HepG2 (cell line): Measurements from ENCODE around the gene COQ5. TPM values are rescaled to one million over a fixed set of nuclear protein-coding genes. Genes with fewer than 3 reads are reported as not detected.

Experiments used
- ATAC-seq: fragments of 200-7000 bp; cut with Tn5 transposase; 3 replicates; pipeline ENCODE4 v1.9.1; 2020; ENCODE audit warnings: mild to moderate bottlenecking, moderate library complexity
- BruUV-seq: library from RNA; stranded (reverse); fragments of 400-500 nt; replicated peaks from 2 replicates; lab custom pipeline; 2021; lab: Mats Ljungman, UMichigan
- CTCF ChIA-PET: fragments of 300-600 bp; formaldehyde crosslinking; extraction: SDS; loops from one replicate; lab custom pipeline; 2021; ENCODE audit warnings: low total read pairs, inconsistent platforms, low intra/inter-chr PET ratio; lab: Yijun Ruan, JAX
- POLR2A ChIA-PET: fragments of 350-600 bp; sonication (Branson Sonifier 250); formaldehyde crosslinking; loops from one replicate; lab custom pipeline; 2020; ENCODE audit warnings: antibody characterized with exemption, inconsistent platforms; lab: Yijun Ruan, JAX
- DNase-seq: peaks from one replicate; pipeline ENCODE4 v3.0.0-alpha.2; 2015; ENCODE audit warnings: low spot score
- FAIRE-seq: peaks from 3 replicates; lab custom pipeline; 2011; peaks lifted over from hg19 to GRCh38; lab: Jason Lieb, UNC
- H2AFZ ChIP-seq: one replicate; pipeline ENCODE4 v1.6.1; 2011; ENCODE audit warnings: low read length, inconsistent platforms
- H3K27ac ChIP-seq: fragments of 300-600 bp; 3 replicates; pipeline ENCODE4 v1.8.0; 2011; ENCODE audit warnings: mixed run types, mild to moderate bottlenecking, mixed read lengths, low read length, inconsistent platforms; ENCODE audit not compliant: insufficient read depth; ENCODE audit errors: extremely low read length
- H3K27me3 ChIP-seq, 2 experiments: fragments of 200-600 bp in 1 of 2; 2 replicates in 1 of 2; 3 replicates in 1 of 2; pipeline versions ENCODE4 v1.6.0 to v1.8.0; 2011; ENCODE audit warnings: low read length in 2 of 2, mild to moderate bottlenecking in 2 of 2, moderate library complexity in 2 of 2, inconsistent platforms in 1 of 2; ENCODE audit not compliant: insufficient read depth in 2 of 2, control insufficient read depth in 1 of 2
- H3K36me3 ChIP-seq, 2 experiments: fragments of 200-600 bp in 1 of 2; replicated peaks in 1 of 2; 2 replicates in 1 of 2; 3 replicates in 1 of 2; pipeline versions ENCODE4 v1.5.1 to v1.8.0; 2011; ENCODE audit warnings: low read length in 2 of 2, inconsistent platforms in 1 of 2; ENCODE audit not compliant: insufficient read depth in 2 of 2, control insufficient read depth in 1 of 2
- H3K4me1 ChIP-seq: 2 replicates; pipeline ENCODE4 v1.5.1; 2012; ENCODE audit warnings: low read length, inconsistent platforms; ENCODE audit not compliant: insufficient read depth
- H3K4me2 ChIP-seq: 2 replicates; pipeline ENCODE4 v1.6.0; 2011; ENCODE audit warnings: low read depth, low read length, inconsistent platforms
- H3K4me3 ChIP-seq, 3 experiments: fragments of 200-600 bp in 1 of 3; sonication (generic), shearing (Covaris generic) in 1 of 3; replicated peaks in 1 of 3; 2 replicates each; pipeline ENCODE4 v1.5.1; 2011 to 2016; ENCODE audit warnings: low read length in 3 of 3, inconsistent platforms in 2 of 3, low read depth in 2 of 3, mild to moderate bottlenecking in 2 of 3, control low read depth in 1 of 3, mixed read lengths in 1 of 3; ENCODE audit not compliant: insufficient read depth in 1 of 3
- H3K79me2 ChIP-seq: one replicate; pipeline ENCODE4 v1.6.1; 2011; ENCODE audit warnings: low read length, inconsistent platforms; ENCODE audit not compliant: insufficient read depth
- H3K9ac ChIP-seq: 2 replicates; pipeline ENCODE4 v1.6.0; 2011; ENCODE audit warnings: mild to moderate bottlenecking, low read depth, low read length, inconsistent platforms; ENCODE audit not compliant: insufficient read depth
- H3K9me3 ChIP-seq: 2 replicates; pipeline ENCODE4 v1.5.1; 2012; ENCODE audit warnings: mild to moderate bottlenecking, low read length
- H4K20me1 ChIP-seq: 2 replicates; pipeline ENCODE4 v1.6.0; 2011; ENCODE audit warnings: inconsistent platforms, mild to moderate bottlenecking, low read length, moderate library complexity; ENCODE audit not compliant: insufficient read depth
- KDM4B ChIP-seq: sonication (generic); formaldehyde crosslinking; IDR thresholded peaks from 2 replicates; pipeline ENCODE4 v1.4.0; 2020; ENCODE audit warnings: missing genetic modification reagents
- MEF2D ChIP-seq: sonication (generic); formaldehyde crosslinking; IDR thresholded peaks from 2 replicates; pipeline ENCODE4 v1.5.1; 2020; ENCODE audit warnings: mild to moderate bottlenecking, missing genetic modification reagents
- MTA3 ChIP-seq: sonication (generic); formaldehyde crosslinking; IDR thresholded peaks from 2 replicates; pipeline ENCODE4 v1.4.0; 2020; ENCODE audit warnings: missing genetic modification reagents
- MXD4 ChIP-seq: IDR thresholded peaks from 2 replicates; pipeline ENCODE4 v1.6.1; 2016; ENCODE audit warnings: mild to moderate bottlenecking, missing biosample characterization, missing genetic modification reagents
- NFIB ChIP-seq: sonication (generic); formaldehyde crosslinking; IDR thresholded peaks from 2 replicates; pipeline ENCODE4 v1.9.0; 2021; ENCODE audit warnings: missing genetic modification reagents, mild to moderate bottlenecking, borderline replicate concordance
- PLRG1 ChIP-seq: fragments of 450-650 bp; conservative IDR thresholded peaks from 2 replicates; pipeline ENCODE4 v1.6.1; 2016
- RFX5 ChIP-seq: IDR thresholded peaks from 2 replicates; pipeline ENCODE4 v1.6.1; 2011; ENCODE audit warnings: low read depth, low read length, improper control_type of control experiment
- ZFP90 ChIP-seq: sonication (generic); formaldehyde crosslinking; IDR thresholded peaks from 2 replicates; pipeline ENCODE4 v1.8.0; 2022; ENCODE audit warnings: missing genetic modification reagents, mild to moderate bottlenecking, inconsistent platforms, borderline replicate concordance
- ZNF317 ChIP-seq: sonication (generic); formaldehyde crosslinking; IDR thresholded peaks from 2 replicates; pipeline ENCODE4 v1.5.0; 2020; ENCODE audit warnings: mild to moderate bottlenecking, missing genetic modification reagents
- ZNF703 ChIP-seq: sonication (generic); formaldehyde crosslinking; IDR thresholded peaks from 2 replicates; pipeline ENCODE4 v1.5.1; 2020; ENCODE audit warnings: missing genetic modification reagents, mild to moderate bottlenecking, moderate library complexity, borderline replicate concordance
- WGBS: methylation state at CpG from one replicate; pipeline ENCODE4 v1.1.6; 2017; ENCODE audit warnings: low lambda C conversion rate; 5-methylcytosine and 5-hydroxymethylcytosine counted together
- in situ Hi-C: cut with HindIII; loops from 2 replicates; pipeline ENCODE4 v1.10.0; 2017; ENCODE audit warnings: low pct_unique_long_range_greater_than_20kb; ENCODE audit not compliant: extremely low pct_ligation_motif_present
- intact Hi-C: fragments of 100-400 bp; cut with micrococcal nuclease; formaldehyde crosslinking; loops from one replicate; pipeline ENCODE4 v1.10.0; 2022; ENCODE audit not compliant: unreplicated experiment
- polyA plus RNA-seq, 8 experiments: library from polyadenylated mRNA; depleted of rRNA in 3 of 8; stranded (reverse) in 7 of 8; unstranded in 1 of 8; fragments of >200 nt; fragmentation: Illumina TruSeq in 4 of 8; extraction: Trizol in 4 of 8; gene quantifications; 2 replicates each; pipeline versions ENCODE4 v1.2.1 to v1.2.3, GENCODE V29; 2011 to 2016; ENCODE audit warnings: low read depth in 4 of 8, missing spikeins in 1 of 8, mixed read lengths in 1 of 8; ENCODE audit not compliant: insufficient read depth in 1 of 8
- total RNA-seq, 5 experiments: library from RNA; depleted of rRNA; stranded (reverse); fragments of >200 nt; fragmentation: Illumina TruSeq; extraction: Trizol; gene quantifications; 2 replicates each; pipeline ENCODE4 v1.2.3, GENCODE V29; 2016; ENCODE audit warnings: low read depth in 1 of 5
- TF ChIP-seq, protein P1 (sequence below): sonication (generic); formaldehyde crosslinking; IDR thresholded peaks from 2 replicates; pipeline ENCODE4 v1.4.0; 2020; ENCODE audit warnings: missing genetic modification reagents
- TF ChIP-seq, protein P2 (sequence below): sonication (generic); formaldehyde crosslinking; IDR thresholded peaks from 2 replicates; pipeline ENCODE4 v1.4.0; 2020; ENCODE audit warnings: missing genetic modification reagents, borderline replicate concordance
- TF ChIP-seq, protein P3 (sequence below): sonication (generic); formaldehyde crosslinking; IDR thresholded peaks from 2 replicates; pipeline ENCODE4 v1.4.0; 2020; ENCODE audit warnings: missing genetic modification reagents, low read depth, mild to moderate bottlenecking, borderline replicate concordance
- TF ChIP-seq, protein P4 (sequence below), 2 experiments: sonication (generic) in 1 of 2; formaldehyde crosslinking in 1 of 2; IDR thresholded peaks; 2 replicates each; pipeline versions ENCODE4 v1.5.1 to v1.6.1; 2011 to 2020; ENCODE audit warnings: borderline replicate concordance in 1 of 2, low read depth in 1 of 2, low read length in 1 of 2, mild to moderate bottlenecking in 1 of 2, missing genetic modification reagents in 1 of 2, moderate library complexity in 1 of 2

Gene COQ5
- total and polyA plus RNA-seq, 2 of the 13 experiments (the other 11 are each of a cell fraction or from before 2014, with no cell fraction given) = 36.4 to 41.5 TPM

DNA sequence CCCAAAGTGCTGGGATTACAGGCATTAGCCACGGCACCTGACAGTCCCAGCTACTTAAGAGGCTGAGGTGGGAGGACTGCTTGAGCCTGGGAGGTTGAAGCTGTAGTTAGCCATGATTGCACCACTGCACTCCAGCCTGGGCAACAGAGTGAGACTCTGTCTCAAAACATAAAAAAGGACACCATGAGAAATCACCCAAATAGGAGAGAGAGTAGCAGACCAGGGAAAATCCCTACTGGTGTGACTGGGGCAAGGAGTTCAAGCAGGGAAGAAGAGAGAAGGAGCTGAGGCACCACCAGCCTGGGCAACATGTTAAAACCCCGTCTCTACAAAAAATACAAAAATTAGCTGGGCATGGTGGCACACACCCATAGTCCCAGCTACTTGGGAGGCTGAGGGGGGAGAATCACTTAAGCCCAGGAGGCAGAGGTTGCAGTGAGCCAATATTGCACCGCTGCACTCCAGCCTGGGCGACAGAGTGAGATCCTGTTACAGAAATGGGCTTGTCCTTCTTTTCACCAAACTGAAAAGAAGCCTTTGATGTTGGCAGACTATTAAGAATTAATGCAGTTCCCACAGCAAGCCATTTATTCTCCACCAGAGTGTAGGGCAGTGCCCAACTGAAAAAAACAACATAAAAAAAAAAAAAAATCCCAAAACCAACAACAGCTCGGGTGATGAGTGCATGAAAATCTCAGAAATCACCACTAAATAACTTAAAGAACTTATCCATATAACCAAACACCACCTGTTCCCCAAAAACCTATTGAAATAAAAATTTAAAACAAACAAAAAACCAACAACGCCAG, 54.9 kb downstream of the COQ5 start:
- no peak for FAIRE-seq
- Histone ChIP-seq H4K20me1 (no peaks in the 10 kb centered on the region), H3K36me3 (no peaks in the 10 kb centered on the region), H2AFZ (no peak overlapping the region), H3K79me2 (peaks cover 8% of the 10 kb centered on the region), H3K4me1 (peaks cover 40% of the 10 kb centered on the region), H3K4me3 (no peak overlapping the region), H3K27me3 (no peaks in the 10 kb centered on the region; a peak in 1 of 5 replicates), H3K9ac (no peak overlapping the region), H3K9me3 (no peaks in the 10 kb centered on the region), H3K4me2 (no peak overlapping the region), H3K27ac (no peak overlapping the region)
- 93% methylated on average over 6 of the region's 6 CpGs for WGBS
- in situ Hi-C loops = no loop called here
- ChIA-PET CTCF (no interaction called here), POLR2A (interaction anchor here (1.1 to 1.2 kb wide), 2 partner anchors 22 to 158 kb away, joined by 4 to 6 read pairs; partner anchors contain the start of gene DYNLL1)
- BruUV-seq = no TSS peak
- intact Hi-C loops = no loop called here
- no peak for ATAC-seq
- no peak for DNase-seq
- TF ChIP-seq, protein P1, sequence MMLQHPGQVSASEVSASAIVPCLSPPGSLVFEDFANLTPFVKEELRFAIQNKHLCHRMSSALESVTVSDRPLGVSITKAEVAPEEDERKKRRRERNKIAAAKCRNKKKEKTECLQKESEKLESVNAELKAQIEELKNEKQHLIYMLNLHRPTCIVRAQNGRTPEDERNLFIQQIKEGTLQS (CRISPR knock-in tag) = no peak
- TF ChIP-seq NFIB (CRISPR knock-in tag) (no peak), ZFP90 (no peak), RFX5 (no peak), MXD4 (no peak), ZNF703 (CRISPR knock-in tag) (no peak), MEF2D (CRISPR knock-in tag) (no peak), PLRG1 (no peak), ZNF317 (CRISPR knock-in tag) (no peak), MTA3 (CRISPR knock-in tag) (no peak), KDM4B (CRISPR knock-in tag) (no peak)
- TF ChIP-seq, protein P2, sequence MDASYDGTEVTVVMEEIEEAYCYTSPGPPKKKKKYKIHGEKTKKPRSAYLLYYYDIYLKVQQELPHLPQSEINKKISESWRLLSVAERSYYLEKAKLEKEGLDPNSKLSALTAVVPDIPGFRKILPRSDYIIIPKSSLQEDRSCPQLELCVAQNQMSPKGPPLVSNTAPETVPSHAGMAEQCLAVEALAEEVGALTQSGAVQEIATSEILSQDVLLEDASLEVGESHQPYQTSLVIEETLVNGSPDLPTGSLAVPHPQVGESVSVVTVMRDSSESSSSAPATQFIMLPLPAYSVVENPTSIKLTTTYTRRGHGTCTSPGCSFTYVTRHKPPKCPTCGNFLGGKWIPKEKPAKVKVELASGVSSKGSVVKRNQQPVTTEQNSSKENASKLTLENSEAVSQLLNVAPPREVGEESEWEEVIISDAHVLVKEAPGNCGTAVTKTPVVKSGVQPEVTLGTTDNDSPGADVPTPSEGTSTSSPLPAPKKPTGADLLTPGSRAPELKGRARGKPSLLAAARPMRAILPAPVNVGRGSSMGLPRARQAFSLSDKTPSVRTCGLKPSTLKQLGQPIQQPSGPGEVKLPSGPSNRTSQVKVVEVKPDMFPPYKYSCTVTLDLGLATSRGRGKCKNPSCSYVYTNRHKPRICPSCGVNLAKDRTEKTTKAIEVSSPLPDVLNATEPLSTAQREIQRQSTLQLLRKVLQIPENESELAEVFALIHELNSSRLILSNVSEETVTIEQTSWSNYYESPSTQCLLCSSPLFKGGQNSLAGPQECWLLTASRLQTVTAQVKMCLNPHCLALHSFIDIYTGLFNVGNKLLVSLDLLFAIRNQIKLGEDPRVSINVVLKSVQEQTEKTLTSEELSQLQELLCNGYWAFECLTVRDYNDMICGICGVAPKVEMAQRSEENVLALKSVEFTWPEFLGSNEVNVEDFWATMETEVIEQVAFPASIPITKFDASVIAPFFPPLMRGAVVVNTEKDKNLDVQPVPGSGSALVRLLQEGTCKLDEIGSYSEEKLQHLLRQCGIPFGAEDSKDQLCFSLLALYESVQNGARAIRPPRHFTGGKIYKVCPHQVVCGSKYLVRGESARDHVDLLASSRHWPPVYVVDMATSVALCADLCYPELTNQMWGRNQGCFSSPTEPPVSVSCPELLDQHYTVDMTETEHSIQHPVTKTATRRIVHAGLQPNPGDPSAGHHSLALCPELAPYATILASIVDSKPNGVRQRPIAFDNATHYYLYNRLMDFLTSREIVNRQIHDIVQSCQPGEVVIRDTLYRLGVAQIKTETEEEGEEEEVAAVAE (CRISPR knock-in tag) = no peak
- TF ChIP-seq, protein P3, sequence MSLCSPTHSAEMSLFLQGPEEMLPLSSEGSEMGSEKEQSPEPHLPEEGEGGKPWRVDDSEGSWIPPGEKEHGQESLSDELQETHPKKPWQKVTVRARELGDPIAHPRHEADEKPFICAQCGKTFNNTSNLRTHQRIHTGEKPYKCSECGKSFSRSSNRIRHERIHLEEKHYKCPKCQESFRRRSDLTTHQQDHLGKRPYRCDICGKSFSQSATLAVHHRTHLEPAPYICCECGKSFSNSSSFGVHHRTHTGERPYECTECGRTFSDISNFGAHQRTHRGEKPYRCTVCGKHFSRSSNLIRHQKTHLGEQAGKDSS (CRISPR knock-in tag) = no peak
- TF ChIP-seq, protein P4, sequence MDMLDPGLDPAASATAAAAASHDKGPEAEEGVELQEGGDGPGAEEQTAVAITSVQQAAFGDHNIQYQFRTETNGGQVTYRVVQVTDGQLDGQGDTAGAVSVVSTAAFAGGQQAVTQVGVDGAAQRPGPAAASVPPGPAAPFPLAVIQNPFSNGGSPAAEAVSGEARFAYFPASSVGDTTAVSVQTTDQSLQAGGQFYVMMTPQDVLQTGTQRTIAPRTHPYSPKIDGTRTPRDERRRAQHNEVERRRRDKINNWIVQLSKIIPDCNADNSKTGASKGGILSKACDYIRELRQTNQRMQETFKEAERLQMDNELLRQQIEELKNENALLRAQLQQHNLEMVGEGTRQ (IDR thresholded peaks at IDR 0.05; ENCODE audit: low read depth, low read length) = no peak
- TF ChIP-seq, protein P4 (CRISPR knock-in tag; IDR thresholded peaks at IDR 0.05; ENCODE audit: borderline replicate concordance) = no peak
